HCT116 (cell line): ENCODE data around the gene MRPS2.

Experiments used
- CEBPB ChIP-seq: IDR thresholded peaks from 2 replicates; pipeline ENCODE4 v1.6.1; 2012; ENCODE audit warnings: low read depth
- EZH2 ChIP-seq: fragments of 200-600 bp; sonication (generic); IDR thresholded peaks from 2 replicates; pipeline ENCODE4 v1.6.1; 2017; ENCODE audit warnings: antibody characterized with exemption, mixed run types
- EZH2phosphoT487 ChIP-seq: fragments of 200-600 bp; IDR thresholded peaks from 2 replicates; pipeline ENCODE4 v1.6.1; 2018; ENCODE audit warnings: antibody characterized with exemption, borderline replicate concordance
- JUND ChIP-seq: IDR thresholded peaks from 2 replicates; pipeline ENCODE4 v1.6.1; 2012
- POLR2A ChIP-seq: IDR thresholded peaks from 2 replicates; pipeline ENCODE4 v1.7.0; 2011; ENCODE audit warnings: borderline replicate concordance; ENCODE audit not compliant: insufficient read depth, insufficient read length; ENCODE audit errors: extremely low read depth
- POLR2AphosphoS5 ChIP-seq: IDR thresholded peaks from 2 replicates; pipeline ENCODE4 v1.6.1; 2011; ENCODE audit warnings: mild to moderate bottlenecking, low read depth, low read length, moderate library complexity
- RAD21 ChIP-seq: IDR thresholded peaks from 2 replicates; pipeline ENCODE4 v1.6.1; 2012; ENCODE audit warnings: low read depth, mild to moderate bottlenecking
- SP1 ChIP-seq: IDR thresholded peaks from 2 replicates; pipeline ENCODE4 v1.6.1; 2012; ENCODE audit warnings: low read depth
- TF ChIP-seq, protein P1 (sequence below), 3 experiments: fragments of 200-600 bp in 1 of 3; sonication (generic) in 1 of 3; IDR thresholded peaks in 2 of 3; conservative IDR thresholded peaks in 1 of 3; 2 replicates each; pipeline ENCODE4 v1.5.1; 2012 to 2017; ENCODE audit warnings: low read depth in 2 of 3, low read length in 2 of 3, antibody characterized with exemption in 1 of 3, borderline replicate concordance in 1 of 3, control low read depth in 1 of 3, mild to moderate bottlenecking in 1 of 3, mixed read lengths in 1 of 3, mixed run types in 1 of 3, moderate library complexity in 1 of 3; ENCODE audit not compliant: insufficient read depth in 1 of 3
- TF ChIP-seq, protein P2 (sequence below): IDR thresholded peaks from 2 replicates; pipeline ENCODE4 v1.6.1; 2012

DNA sequence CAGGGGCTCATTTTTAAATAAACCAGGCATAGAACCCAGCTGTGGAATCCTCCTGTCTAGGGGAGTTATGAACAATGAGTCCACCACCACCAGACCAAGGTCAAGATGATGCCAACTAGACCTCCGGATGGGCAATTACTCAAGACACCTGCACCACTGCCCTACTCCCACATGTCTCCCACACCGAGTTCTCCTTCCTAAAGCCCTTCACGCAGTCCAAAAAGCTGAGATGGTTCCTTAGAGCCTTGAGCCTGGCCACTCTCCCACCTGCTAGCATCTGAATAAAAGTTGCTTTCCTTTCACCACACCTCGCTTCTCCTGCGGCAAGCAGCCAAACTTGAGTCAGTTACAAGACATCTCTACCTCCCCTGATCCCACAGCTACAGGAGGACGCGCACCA lies 36.3 kb upstream of the MRPS2 start:
- TF ChIP-seq, protein P1, sequence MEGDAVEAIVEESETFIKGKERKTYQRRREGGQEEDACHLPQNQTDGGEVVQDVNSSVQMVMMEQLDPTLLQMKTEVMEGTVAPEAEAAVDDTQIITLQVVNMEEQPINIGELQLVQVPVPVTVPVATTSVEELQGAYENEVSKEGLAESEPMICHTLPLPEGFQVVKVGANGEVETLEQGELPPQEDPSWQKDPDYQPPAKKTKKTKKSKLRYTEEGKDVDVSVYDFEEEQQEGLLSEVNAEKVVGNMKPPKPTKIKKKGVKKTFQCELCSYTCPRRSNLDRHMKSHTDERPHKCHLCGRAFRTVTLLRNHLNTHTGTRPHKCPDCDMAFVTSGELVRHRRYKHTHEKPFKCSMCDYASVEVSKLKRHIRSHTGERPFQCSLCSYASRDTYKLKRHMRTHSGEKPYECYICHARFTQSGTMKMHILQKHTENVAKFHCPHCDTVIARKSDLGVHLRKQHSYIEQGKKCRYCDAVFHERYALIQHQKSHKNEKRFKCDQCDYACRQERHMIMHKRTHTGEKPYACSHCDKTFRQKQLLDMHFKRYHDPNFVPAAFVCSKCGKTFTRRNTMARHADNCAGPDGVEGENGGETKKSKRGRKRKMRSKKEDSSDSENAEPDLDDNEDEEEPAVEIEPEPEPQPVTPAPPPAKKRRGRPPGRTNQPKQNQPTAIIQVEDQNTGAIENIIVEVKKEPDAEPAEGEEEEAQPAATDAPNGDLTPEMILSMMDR (IDR thresholded peaks at IDR 0.05 in 2 of 3, conservative IDR thresholded peaks at IDR 0.05 in 1 of 3; ENCODE audit: borderline replicate concordance in 1 of 3, insufficient read depth in 1 of 3, low read depth in 2 of 3, low read length in 2 of 3): no peak
- TF ChIP-seq EZH2 (no peak), POLR2A (no peak), RAD21 (no peak), JUND (no peak), POLR2AphosphoS5 (no peak), EZH2phosphoT487 (no peak), CEBPB (no peak), SP1 (no peak)
- TF ChIP-seq, protein P2, sequence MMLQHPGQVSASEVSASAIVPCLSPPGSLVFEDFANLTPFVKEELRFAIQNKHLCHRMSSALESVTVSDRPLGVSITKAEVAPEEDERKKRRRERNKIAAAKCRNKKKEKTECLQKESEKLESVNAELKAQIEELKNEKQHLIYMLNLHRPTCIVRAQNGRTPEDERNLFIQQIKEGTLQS: no peak
